Left lung (tissue), 10 donors: ENCODE data around the gene GFAP. TPM values are rescaled to one million over a fixed set of nuclear protein-coding genes. Genes with fewer than 3 reads are reported as not detected.
A peak's percentile ranks its signal among the peaks of the same experiment; 100 is the strongest.

ENCODE experiments used
- ATAC-seq: fragments of 200-7000 bp; cut with Tn5 transposase; one replicate; pipeline ENCODE4 v1.9.1; 2020; ENCODE audit warnings: moderate library complexity
- DNase-seq, 4 donors: peaks; one replicate each; pipeline ENCODE4 v3.0.0-alpha.2; 2013 to 2020
- H3K27ac ChIP-seq, 2 donors: fragments of 200-600 bp; sonication (generic) in 1 of 2; one replicate each; pipeline versions ENCODE4 v1.5.0 to v1.8.0; 2020 to 2021
- H3K27me3 ChIP-seq, 2 donors: fragments of 200-600 bp; sonication (generic) in 1 of 2; one replicate each; pipeline versions ENCODE4 v1.5.0 to v1.8.0; 2020 to 2021
- H3K36me3 ChIP-seq, 2 donors: fragments of 200-600 bp; sonication (generic) in 1 of 2; one replicate each; pipeline versions ENCODE4 v1.5.0 to v1.8.0; 2020 to 2021
- H3K4me1 ChIP-seq, 2 donors: fragments of 200-600 bp; one replicate each; pipeline ENCODE4 v1.8.0; 2021
- H3K4me3 ChIP-seq, 2 donors: fragments of 200-600 bp; sonication (generic) in 1 of 2; one replicate each; pipeline versions ENCODE4 v1.5.0 to v1.8.0; 2020 to 2021; ENCODE audit warnings: mild to moderate bottlenecking in 1 of 2
- H3K9me3 ChIP-seq, 2 donors: fragments of 200-600 bp; sonication (generic) in 1 of 2; one replicate each; pipeline versions ENCODE4 v1.5.0 to v1.8.0; 2020 to 2021
- CTCF ChIP-seq, 2 donors: fragments of 200-600 bp; sonication (generic) in 1 of 2; IDR thresholded peaks; one replicate each; pipeline versions ENCODE4 v1.5.0 to v1.8.0; 2021; ENCODE audit warnings: antibody characterized with exemption in 2 of 2
- intact Hi-C, 2 donors: fragments of 100-400 bp; cut with DNase I; formaldehyde crosslinking; loops; one replicate each; pipeline versions ENCODE4 v1.11.2 to v1.14.2; 2022
- polyA plus RNA-seq, 6 donors: library from polyadenylated mRNA; unstranded; fragments of 120-200 nt; gene quantifications; one replicate each; pipeline ENCODE4 v1.2.1, GENCODE V29; 2013; ENCODE audit not compliant: insufficient read length in 6 of 6
- total RNA-seq, 2 donors: library from RNA; stranded (reverse); fragmentation: NEBNext Ultra II Directional; extraction: Animal tissue kit (Norgen Biotek cat#: 25700); gene quantifications; one replicate each; pipeline ENCODE4 v1.2.1, GENCODE V29; 2021
- donor health status: DM: no; HTN: yes; CAD: no.
- donor health status: DM: no; HTN: no; CAD: no.

The GFAP gene
- total and polyA plus RNA-seq, 8 donors, result 0.14 to 1.1 (median 0.45) TPM; not detected in 2

DNA sequence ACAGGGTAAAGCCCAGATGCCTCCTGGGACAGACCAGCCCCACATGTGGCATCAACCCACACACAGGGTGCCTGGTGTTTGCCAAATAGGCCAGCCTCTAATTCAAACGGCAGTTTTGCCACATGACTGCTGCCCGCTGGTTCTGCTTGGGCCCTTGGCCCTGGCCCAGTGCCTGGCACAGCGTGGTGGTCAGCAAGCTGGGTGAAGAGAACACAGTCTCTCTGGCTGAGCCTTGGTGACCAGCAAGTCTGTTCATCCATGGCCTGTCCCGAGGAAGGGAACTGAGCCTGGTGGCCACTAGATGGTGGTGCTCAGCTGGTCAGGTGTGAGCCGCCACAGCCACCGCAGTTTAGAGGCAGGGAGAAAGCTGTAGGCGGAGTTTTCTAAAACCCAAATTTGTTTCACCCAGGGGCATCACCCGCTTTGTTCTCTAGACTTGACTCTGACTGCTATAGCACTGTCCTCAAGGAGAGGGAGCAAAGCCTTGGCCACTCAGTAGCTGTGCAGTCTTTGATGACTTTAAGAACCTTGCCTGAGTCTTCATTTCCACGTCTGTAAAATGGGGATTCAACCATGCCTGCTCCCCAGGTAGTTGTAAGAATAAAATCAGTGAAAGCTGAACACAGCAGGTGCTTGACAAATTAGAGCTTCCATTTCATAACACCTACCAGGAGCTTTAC is 4.7 kb upstream of the GFAP start:
- intact Hi-C loops, result loop anchor here (5.0 to 10.0 kb wide), 3 partner anchors 95 to 205 kb away; no protein-coding TSS in a partner anchor
- ATAC-seq, result peak; percentile 95

DNA sequence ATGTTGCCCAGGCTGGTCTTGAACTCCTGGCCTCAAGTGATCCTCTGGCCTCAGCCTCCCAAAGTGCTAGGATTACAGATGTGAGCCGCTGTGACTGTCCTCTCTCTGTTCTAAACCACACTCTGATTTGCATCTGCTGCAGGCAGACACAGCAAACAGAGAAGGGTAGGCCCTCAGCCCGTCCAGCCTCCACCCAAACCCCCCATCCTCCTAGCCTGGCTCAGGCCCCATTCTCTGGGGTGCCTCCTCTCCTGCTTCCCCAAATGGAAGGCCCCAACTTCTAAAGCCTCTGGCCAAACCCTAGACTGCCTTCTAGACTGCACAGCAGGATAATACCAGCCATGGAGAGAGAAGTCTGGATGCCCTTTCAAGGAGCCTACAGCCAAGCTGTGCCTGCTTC is 4.1 kb upstream of the GFAP start:
- Histone ChIP-seq H3K4me3 (no peak overlapping the region), H3K27ac (no peak overlapping the region), H3K36me3 (no peaks in the 10 kb centered on the region), H3K27me3 (peaks cover 0 to 45% of the 10 kb centered on the region in 2 donors), H3K4me1 (peaks cover 3 to 20% of the 10 kb centered on the region in 2 donors), H3K9me3 (no peaks in the 10 kb centered on the region)
- ATAC-seq (no peak), DNase-seq (peak in 1 of 4 donors; percentile 15)
- no peak for TF ChIP-seq CTCF (IDR thresholded peaks at IDR 0.05)
- intact Hi-C loops, result loop anchor here (10.0 kb wide), 2 partner anchors 95 to 205 kb away; no protein-coding TSS in a partner anchor

More for the DNA sequence above, 4.7 kb upstream of the GFAP start:
- no peak overlapping the region for H3K27ac ChIP-seq
- peaks cover 0 to 39% of the 10 kb centered on the region in 2 donors for H3K27me3 ChIP-seq
- H3K4me3 ChIP-seq, result no peak overlapping the region
- no peaks in the 10 kb centered on the region for H3K36me3 ChIP-seq
- H3K9me3 ChIP-seq, result no peaks in the 10 kb centered on the region
- peak; percentile 71 to 89 for TF ChIP-seq CTCF (IDR thresholded peaks at IDR 0.05)
- H3K4me1 ChIP-seq, result peaks cover 3 to 19% of the 10 kb centered on the region in 2 donors
- DNase-seq, result peak; percentile 66 to 86 (median 82)

- intact Hi-C loops, result loop anchor here (10.0 kb wide), 2 partner anchors 97 to 207 kb away; no protein-coding TSS in a partner anchor
- peak in 2 of 4 donors; percentile 10 to 11 for DNase-seq
- ATAC-seq, result no peak
- H3K36me3 ChIP-seq, result no peaks in the 10 kb centered on the region
- H3K9me3 ChIP-seq, result no peaks in the 10 kb centered on the region
- no peak overlapping the region for H3K27ac ChIP-seq
- H3K27me3 ChIP-seq, result peaks cover 0 to 55% of the 10 kb centered on the region in 2 donors
- no peak overlapping the region for H3K4me3 ChIP-seq
- TF ChIP-seq CTCF (IDR thresholded peaks at IDR 0.05), result no peak
- peaks cover 3 to 20% of the 10 kb centered on the region in 2 donors for H3K4me1 ChIP-seq
Measured at GRCh38 chr17:44918006-44918405, 2.7 kb upstream of the GFAP start.

DNA sequence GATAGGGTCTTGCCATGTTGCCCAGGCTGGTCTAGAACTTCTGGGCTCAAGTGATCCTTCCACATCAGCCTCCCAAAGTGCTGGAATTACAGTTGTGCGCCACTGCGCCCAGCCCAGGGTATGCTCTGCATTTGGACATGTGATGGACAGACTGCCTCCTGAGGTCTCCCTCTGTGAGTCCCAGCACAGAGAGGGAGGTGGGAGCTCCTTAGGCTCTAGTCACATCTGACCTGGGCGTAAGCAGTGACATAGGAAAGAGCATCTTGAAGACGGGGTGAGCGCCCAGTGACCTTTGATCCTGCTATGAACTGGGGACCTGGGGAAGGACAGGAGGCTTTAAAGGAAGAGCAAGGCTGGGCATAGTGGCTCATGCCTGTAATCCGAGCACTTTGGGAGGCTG is 2.2 kb upstream of the GFAP start:
- Histone ChIP-seq H3K4me3 (no peak overlapping the region), H3K9me3 (no peaks in the 10 kb centered on the region), H3K36me3 (no peaks in the 10 kb centered on the region), H3K27ac (no peak overlapping the region), H3K4me1 (peaks cover 3 to 20% of the 10 kb centered on the region in 2 donors), H3K27me3 (peaks cover 0 to 55% of the 10 kb centered on the region in 2 donors)
- TF ChIP-seq CTCF (IDR thresholded peaks at IDR 0.05), result no peak
- DNase-seq, result peak in 2 of 4 donors; percentile 18 to 39
- ATAC-seq, result no peak
- intact Hi-C loops, result loop anchor here (10.0 kb wide), 2 partner anchors 97 to 207 kb away; no protein-coding TSS in a partner anchor

- H3K36me3 ChIP-seq, result no peaks in the 10 kb centered on the region
- DNase-seq (peak in 1 of 4 donors; percentile 80), ATAC-seq (no peak)
- H3K27me3 ChIP-seq, result peaks cover 0 to 55% of the 10 kb centered on the region in 2 donors
- peaks cover 3 to 20% of the 10 kb centered on the region in 2 donors for H3K4me1 ChIP-seq
- TF ChIP-seq CTCF (IDR thresholded peaks at IDR 0.05), result no peak
- intact Hi-C loops, result loop anchor here (10.0 kb wide), 2 partner anchors 98 to 208 kb away; no protein-coding TSS in a partner anchor
- no peak overlapping the region for H3K27ac ChIP-seq
- no peaks in the 10 kb centered on the region for H3K9me3 ChIP-seq
- H3K4me3 ChIP-seq, result no peak overlapping the region
Measured at GRCh38 chr17:44916781-44917241, 1.5 kb upstream of the GFAP start.
